ENCODE data around the gene FAM168B.
"Not testable (repeated sequence)": the region's sequence is repeated elsewhere in the genome, so short reads cannot be mapped to it uniquely, and the experiment has no call there.

FAM168B gene

GRCh38 chr2:131093006-131093695 is at the start of gene FAM168B:
FAM168B (minus strand) TSS chr2:131093460; CDS start chr2:131082646, 10,814 bp downstream.
- DNase-seq: peak; percentile 93

GRCh38 chr2:131142849-131143248 is 49.6 kb upstream of the FAM168B start:
- no peak for DNase-seq

- no peak for DNase-seq
Observed at GRCh38 chr2:131140581-131140980, 47.3 kb upstream of the FAM168B start.

- no peak for DNase-seq
Observed at GRCh38 chr2:131132729-131133128, 39.5 kb upstream of the FAM168B start.

- DNase-seq: no peak
Observed at GRCh38 chr2:131130298-131130596, 37.0 kb upstream of the FAM168B start.

- no peak for DNase-seq
Observed at GRCh38 chr2:131127981-131128380, 34.7 kb upstream of the FAM168B start.

GRCh38 chr2:131127076-131127475 is 33.8 kb upstream of the FAM168B start:
- no peak for DNase-seq

- DNase-seq: no peak
Observed at GRCh38 chr2:131126436-131126835, 33.2 kb upstream of the FAM168B start.

- DNase-seq: no peak
Observed at GRCh38 chr2:131125195-131125757, 32.0 kb upstream of the FAM168B start.

GRCh38 chr2:131123192-131123591 is 29.9 kb upstream of the FAM168B start:
- no peak for DNase-seq

- no peak for DNase-seq
Observed at GRCh38 chr2:131122496-131122895, 29.2 kb upstream of the FAM168B start.

GRCh38 chr2:131121464-131121863 is 28.2 kb upstream of the FAM168B start:
- no peak for DNase-seq

- no peak for DNase-seq
Observed at GRCh38 chr2:131120815-131121317, 27.6 kb upstream of the FAM168B start.

- no peak for DNase-seq
Observed at GRCh38 chr2:131115752-131116151, 22.5 kb upstream of the FAM168B start.

GRCh38 chr2:131114950-131115349 is 21.7 kb upstream of the FAM168B start:
- not testable (repeated sequence) for DNase-seq

- DNase-seq: no peak
Observed at GRCh38 chr2:131113566-131114227, 20.4 kb upstream of the FAM168B start.

- no peak for DNase-seq
Observed at GRCh38 chr2:131112529-131112928, 19.3 kb upstream of the FAM168B start.

- DNase-seq: no peak
Observed at GRCh38 chr2:131105950-131106801, 12.9 kb upstream of the FAM168B start.

GRCh38 chr2:131105156-131105949 is 12.1 kb upstream of the FAM168B start, which contains the start of gene PLEKHB2:
PLEKHB2 (plus strand) TSS chr2:131105336; CDS start chr2:131120942, 15,606 bp downstream.
- DNase-seq: peak; percentile 96

GRCh38 chr2:131104487-131105155 is 11.4 kb upstream of the FAM168B start:
- no peak for DNase-seq

- no peak for DNase-seq
Observed at GRCh38 chr2:131103165-131103564, 9.9 kb upstream of the FAM168B start.

All from left hindlimb (tissue), 1 donor.